GM18873 (cell line): ENCODE data around the gene MED17.

Source experiments
- ATAC-seq: cut with Tn5 transposase; IDR thresholded peaks from one replicate; pipeline ENCODE4 v1.9.1; 2021; ENCODE audit warnings: mild to moderate bottlenecking, moderate library complexity, moderate number of reproducible peaks; ENCODE audit not compliant: unreplicated experiment, low FRiP score

Gene MED17

GRCh38 chr11:93814966-93815633 lies 31.0 kb downstream of the MED17 start:
- ATAC-seq: no peak

GRCh38 chr11:93817426-93818348 lies 33.6 kb downstream of the MED17 start:
- ATAC-seq: no peak

GRCh38 chr11:93819966-93820695 lies 36.0 kb downstream of the MED17 start:
- ATAC-seq: no peak

GRCh38 chr11:93820847-93821246 lies 36.8 kb downstream of the MED17 start:
- ATAC-seq: no peak

GRCh38 chr11:93821617-93822016 lies 37.5 kb downstream of the MED17 start:
- no peak for ATAC-seq

GRCh38 chr11:93822359-93822758 lies 38.3 kb downstream of the MED17 start:
- ATAC-seq: no peak

GRCh38 chr11:93823210-93823609 lies 39.1 kb downstream of the MED17 start:
- ATAC-seq: no peak

- no peak for ATAC-seq
Observed at GRCh38 chr11:93827363-93827762, 43.3 kb downstream of the MED17 start.

- ATAC-seq: no peak
Observed at GRCh38 chr11:93829598-93829997, 45.5 kb downstream of the MED17 start.

GRCh38 chr11:93831343-93832127 lies 47.5 kb downstream of the MED17 start:
- no peak for ATAC-seq

GRCh38 chr11:93832780-93833179 lies 48.7 kb downstream of the MED17 start:
- no peak for ATAC-seq

GRCh38 chr11:93838967-93839366 lies 54.9 kb downstream of the MED17 start:
- no peak for ATAC-seq

- ATAC-seq: no peak
Observed at GRCh38 chr11:93840180-93840579, 56.1 kb downstream of the MED17 start.

GRCh38 chr11:93840981-93841380 lies 56.9 kb downstream of the MED17 start:
- no peak for ATAC-seq

GRCh38 chr11:93841446-93841845 lies 57.4 kb downstream of the MED17 start:
- ATAC-seq: no peak

GRCh38 chr11:93842034-93842433 lies 58.0 kb downstream of the MED17 start:
- ATAC-seq: no peak

- no peak for ATAC-seq
Observed at GRCh38 chr11:93842461-93842860, 58.4 kb downstream of the MED17 start.

- ATAC-seq: no peak
Observed at GRCh38 chr11:93843906-93844305, 59.8 kb downstream of the MED17 start.

GRCh38 chr11:93844568-93844967 lies 60.5 kb downstream of the MED17 start:
- ATAC-seq: no peak
